Neural progenitor cell (in vitro differentiated cells): ENCODE measurements around the gene ROR2.

Experiments
- EZH2 ChIP-seq: fragments of 200-600 bp; sonication (generic); IDR thresholded peaks from 2 replicates; pipeline ENCODE4 v1.6.1; 2017; ENCODE audit warnings: antibody characterized with exemption, mild to moderate bottlenecking, moderate library complexity
- EZH2phosphoT487 ChIP-seq: fragments of 200-600 bp; sonication (generic); IDR thresholded peaks from 2 replicates; pipeline ENCODE4 v1.6.1; 2017; ENCODE audit warnings: antibody characterized with exemption
- TF ChIP-seq, protein P1 (sequence below): fragments of 200-600 bp; sonication (generic); IDR thresholded peaks from 2 replicates; pipeline ENCODE4 v1.5.1; 2017; ENCODE audit warnings: antibody characterized with exemption, mild to moderate bottlenecking

DNA sequence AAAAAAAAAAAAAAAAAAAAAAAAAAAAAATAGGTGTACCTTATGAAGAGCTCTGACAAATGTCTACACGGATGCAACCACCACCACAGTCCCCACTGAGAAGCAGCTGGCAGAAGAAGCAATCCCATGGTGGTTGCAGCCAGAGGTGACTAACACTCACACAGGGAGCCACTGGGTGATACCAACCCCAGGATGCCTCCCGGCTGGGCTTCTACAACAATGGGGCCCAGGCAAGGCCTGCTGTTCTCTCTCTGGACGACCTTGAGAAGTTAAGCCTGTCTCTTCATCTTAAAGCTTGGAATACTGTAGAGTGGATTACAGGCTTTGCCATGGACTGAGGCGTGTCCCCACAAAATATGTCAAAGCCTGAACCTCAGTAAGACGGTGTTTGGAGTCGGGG lies 104.1 kb downstream of the ROR2 start:
- TF ChIP-seq, protein P1, sequence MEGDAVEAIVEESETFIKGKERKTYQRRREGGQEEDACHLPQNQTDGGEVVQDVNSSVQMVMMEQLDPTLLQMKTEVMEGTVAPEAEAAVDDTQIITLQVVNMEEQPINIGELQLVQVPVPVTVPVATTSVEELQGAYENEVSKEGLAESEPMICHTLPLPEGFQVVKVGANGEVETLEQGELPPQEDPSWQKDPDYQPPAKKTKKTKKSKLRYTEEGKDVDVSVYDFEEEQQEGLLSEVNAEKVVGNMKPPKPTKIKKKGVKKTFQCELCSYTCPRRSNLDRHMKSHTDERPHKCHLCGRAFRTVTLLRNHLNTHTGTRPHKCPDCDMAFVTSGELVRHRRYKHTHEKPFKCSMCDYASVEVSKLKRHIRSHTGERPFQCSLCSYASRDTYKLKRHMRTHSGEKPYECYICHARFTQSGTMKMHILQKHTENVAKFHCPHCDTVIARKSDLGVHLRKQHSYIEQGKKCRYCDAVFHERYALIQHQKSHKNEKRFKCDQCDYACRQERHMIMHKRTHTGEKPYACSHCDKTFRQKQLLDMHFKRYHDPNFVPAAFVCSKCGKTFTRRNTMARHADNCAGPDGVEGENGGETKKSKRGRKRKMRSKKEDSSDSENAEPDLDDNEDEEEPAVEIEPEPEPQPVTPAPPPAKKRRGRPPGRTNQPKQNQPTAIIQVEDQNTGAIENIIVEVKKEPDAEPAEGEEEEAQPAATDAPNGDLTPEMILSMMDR: no peak
- TF ChIP-seq EZH2: no peak
- TF ChIP-seq EZH2phosphoT487: no peak
